ENCODE results near the gene RAB25.
"Not testable (repeated sequence)": the region's sequence is repeated elsewhere in the genome, so short reads cannot be mapped to it uniquely, and the experiment has no call there.

Gene RAB25

DNA sequence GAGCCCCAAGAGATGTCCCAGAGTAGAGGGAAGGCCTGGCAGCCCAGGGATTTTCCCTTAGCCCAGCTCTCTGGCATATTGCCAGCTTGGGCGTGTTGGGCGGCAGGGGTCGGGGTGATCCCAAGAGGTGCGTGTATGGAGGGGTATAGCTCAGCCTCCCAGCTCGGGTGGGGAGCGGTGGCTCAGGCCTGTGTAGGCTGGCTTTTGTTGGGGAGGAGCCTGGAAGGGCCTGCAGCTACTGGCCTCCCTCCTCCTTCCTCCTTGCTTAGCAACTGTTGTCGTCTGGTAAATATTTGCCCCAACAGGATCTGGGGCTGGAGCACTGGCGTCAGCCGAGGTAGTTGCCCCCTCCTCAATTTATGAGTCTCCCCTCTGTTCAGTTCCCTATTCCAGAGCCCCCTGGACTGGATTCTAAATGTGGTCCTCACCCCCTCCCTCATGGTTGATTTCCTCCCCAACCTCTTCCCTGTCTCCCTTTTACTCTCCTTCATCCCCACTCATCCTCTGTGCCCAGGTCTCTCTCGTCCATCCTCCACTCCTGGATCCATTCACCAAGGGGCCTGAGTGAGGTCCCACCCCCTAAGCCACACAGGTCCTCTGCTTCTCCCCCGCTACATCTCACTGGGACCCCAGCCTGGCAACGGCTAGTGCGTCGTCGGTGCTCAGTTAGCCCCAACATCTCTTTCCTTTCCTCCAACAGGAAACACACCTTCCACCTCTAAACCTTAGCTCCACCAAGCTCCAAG is 43.3 kb downstream of the RAB25 start:
- DNase-seq: peak; percentile 75

DNA sequence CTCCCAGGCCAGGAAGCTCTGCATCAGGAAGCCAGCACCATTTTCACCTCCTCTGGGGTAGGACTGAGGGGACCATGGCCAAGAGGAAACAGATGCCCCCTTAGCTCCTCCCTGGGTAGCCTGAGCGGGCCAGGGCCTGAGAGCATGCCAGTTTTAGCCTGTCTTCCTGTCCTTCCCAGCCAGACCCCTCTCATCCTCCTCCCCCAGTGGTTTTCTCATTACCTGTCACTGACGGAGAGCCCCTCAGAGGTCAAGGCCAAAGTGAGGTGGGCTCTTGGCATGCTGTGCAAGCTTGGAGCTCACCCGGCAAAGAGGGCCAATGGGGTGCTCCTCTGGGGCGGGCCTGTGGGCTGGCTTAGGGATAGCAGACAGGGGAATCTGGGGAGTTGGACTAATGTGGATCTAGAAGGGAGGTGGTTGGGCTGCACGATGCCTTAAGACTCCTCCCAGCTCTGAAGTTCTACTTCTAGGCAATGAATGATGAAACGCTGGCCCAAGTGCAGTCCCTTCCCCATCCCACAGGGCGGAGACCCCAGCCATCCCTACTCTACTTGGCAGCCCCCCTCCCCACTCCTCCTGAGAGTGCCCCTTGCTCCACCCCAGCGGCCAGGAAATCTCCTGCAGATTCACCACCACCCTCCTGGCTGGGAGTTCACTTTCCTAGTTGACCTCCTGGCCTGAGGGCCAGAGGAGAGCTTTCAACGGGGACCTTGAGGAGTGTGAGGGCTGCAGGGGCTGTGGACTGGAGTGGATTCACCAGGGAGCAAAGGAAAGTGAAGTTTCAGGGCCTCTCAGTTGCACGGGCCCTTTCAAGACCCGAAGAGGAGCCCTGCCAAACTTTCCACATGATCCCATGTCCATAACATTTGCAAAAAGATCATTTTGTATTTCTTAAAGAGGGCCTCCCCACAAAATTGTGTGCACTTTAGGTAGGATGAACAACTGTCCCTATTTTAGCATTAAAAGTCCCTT is 44.2 kb downstream of the RAB25 start:
- peak; percentile 61 for DNase-seq

DNA sequence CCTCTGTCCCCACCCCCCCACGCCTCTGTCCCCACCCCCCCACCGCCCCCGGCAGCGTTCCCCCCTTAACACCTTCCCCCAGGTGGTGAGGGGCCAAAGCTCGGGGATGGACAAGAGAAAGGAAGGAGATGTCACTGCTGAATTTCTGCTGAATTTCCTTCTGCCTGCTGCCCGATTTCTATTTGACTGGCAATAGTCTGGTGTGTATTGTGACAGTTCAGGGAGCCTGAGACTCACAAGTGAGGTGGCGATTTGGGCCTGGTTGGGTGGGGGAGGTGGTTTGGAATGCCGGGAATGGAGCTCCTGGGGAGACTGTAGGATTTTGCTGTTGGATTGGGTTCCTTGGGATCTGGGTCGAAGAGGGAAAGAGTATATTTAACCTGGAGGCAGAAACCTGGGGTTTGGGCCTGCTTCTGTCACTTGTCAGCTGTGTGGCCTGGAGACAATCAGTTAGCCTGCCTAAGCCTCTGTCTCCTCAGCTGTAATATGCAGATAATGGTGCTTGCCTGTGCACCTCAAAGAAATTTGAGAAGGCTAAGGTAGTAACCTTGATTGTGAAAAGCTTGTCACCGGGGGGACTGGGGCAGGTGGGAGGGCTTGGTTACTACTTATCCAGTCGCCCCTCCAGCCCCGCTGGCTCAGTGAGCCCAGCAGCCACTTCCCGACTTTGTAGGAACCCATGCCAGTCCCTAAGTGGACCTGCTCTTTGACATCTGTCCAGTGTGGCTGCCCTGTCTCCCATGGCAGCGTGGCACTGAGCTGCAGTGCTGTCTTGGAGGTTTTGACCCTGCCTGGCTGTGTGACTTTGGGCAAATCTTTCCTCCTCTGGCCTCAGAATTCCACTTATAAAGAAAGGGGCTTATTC is 45.9 kb downstream of the RAB25 start:
- DNase-seq: peak; percentile 59

DNA sequence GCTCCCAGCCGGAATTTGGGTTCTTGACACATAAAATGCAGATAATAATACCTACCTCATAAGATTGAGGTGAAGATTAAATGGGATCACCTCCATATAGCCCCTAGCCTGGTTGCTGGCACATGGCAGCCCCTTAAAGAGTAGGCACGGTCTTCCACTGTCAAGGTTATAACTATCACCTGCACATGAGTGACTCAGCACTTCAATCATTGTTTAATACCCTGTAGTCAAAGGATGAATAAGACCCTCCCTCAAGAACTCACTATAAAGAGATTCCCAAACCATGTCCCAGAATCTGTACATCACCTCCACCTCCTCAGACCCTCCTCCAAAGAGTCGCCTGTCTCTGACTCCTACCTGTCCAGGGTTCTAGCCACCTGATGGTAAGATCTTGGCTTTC is 47.1 kb downstream of the RAB25 start:
- DNase-seq: no peak

DNA sequence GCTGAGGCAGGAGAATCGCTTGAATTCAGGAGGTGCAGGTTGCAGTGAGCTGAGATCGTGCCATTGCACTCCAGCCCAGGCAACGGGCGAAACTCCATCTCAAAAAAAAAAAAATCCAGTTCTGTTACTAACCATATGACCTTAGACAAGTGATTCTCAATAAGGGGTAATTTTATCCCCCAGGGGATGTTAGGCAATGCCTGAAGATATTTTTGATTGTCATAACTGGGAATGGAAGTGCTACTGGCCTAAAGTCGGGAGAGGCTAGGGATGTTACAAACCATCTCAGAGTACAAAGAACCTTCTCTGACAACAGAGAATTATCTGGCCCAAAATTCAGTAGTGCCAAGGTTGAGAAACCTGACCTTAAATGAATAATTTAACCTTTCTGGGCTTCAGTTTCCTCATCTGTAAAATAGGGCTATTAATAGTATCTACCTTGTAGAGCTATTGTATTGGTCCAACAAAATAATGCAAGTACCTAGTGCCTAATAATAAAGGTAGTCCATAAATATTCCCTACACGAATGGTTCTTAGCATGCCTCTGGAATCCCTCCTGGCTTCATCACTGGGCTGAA is 47.8 kb downstream of the RAB25 start:
- no peak for DNase-seq

DNA sequence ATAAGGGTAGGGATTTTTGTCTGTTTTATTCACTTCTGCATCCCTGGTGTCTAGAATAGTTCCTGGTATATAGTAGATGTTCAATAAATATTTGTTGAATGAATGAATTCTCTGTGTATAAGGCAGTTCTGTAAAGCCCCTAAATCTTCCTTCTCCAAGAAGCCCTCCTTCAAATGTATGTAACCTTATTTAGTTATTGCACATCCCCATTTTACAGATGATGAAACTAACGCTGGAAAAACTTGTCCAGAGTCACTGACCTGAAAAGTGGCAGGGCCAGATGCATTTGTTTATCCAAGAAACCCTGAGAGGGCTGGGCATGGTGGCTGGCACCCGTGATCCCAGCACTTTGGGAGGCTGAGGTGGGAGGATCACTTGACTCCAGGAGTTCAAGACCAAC is 49.3 kb downstream of the RAB25 start:
- DNase-seq: no peak

DNA sequence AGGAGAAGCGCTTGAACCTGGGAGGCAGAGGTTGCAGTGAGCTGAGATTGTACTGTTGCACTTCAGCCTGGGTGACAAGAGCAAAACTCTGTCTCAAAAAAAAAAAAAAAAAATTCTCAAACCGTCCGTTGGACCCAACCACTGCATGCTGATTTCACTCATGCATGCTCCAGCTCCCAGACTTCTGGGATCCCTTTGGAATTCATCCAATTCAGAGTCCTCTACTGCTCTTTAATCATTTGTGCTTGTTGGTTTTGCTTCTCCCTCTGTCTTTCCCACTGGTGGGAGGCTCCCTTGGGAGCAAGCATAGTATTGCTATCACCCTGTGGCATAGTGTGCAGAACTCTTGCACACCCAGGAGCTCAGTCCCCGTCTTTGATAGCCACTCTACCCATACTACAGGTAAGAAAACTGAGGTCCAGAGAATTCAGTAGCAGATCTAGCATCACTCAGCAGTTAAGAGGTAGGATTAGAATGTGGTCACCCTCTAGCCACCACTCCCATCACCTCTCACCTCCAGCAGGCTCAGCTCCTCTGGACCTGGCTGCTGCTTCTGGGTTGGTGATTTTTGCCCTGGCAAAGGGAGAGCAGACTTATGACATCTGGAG is 50.5 kb downstream of the RAB25 start:
- no peak for DNase-seq

DNA sequence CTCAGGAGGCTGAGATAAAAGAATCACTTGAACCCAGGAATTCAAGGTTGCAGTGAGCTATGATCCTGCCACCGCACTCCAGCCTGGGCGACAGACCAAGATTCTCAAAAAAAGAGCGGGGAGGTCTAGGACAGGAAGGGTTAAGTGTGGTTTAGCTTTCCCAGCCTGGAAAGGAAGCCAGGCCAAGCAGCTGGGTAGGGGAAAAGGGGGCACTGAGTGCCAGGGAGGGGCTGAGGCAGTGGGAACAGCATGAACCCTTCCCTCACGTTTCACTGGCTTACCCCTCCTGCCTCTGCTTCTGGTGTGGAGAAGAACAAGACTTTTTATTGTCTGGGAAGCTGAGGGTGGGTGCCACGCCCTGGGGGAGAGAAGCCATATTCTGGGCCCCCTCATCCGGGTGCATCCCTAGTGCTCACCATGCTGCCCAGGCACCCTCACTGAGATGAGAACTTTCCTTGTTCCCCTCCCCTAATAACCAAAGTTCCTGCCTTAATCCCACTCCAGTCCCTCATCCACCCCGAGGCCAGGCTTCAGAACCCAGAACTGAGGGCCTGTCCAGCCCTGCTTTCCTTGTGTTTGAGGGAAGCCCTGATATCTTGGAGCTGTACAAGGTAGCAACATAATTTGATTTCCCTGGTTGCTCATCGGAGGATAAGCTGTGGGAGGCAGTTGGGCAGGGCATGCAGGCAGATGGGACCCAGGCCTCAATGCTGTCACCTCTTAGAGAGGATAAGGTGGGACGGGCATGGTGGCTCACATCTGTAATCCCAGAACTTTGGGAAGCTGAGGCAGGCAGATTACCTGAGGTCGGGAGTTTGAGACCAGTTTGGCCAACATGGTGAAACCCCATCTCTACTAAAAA is 51.5 kb downstream of the RAB25 start:
- no peak for DNase-seq

DNA sequence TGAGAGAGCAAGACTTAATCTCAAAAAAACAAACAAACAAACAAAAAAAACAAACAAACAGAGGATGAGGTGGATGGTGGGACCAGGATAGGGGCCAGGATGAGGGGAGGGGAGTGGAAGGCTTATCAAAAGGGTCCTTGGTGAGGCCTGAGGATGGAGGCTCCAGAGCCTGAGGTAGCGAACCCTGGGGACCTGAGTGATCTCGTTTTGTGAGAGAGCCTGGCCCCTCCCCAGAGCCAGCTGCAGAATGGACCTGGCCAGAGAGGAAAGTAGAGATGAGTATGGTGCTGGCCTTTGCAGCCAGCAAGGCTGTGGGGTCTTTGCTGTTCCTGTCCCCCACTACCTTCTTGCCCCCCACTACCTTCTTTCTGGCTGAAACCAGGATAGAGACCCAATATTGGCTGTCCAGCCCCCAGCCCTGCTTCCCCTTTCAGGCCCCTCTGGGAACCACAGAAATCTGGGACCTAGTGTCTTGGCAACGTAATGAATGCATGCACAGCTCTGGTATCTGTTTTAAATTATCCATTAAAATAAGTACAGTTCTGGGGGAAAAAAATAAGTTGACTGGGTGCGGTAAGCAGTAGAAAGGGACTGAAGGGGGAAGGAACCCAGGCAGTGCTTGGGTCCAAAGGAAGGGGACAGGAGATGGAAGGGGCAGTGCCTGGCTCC is 52.5 kb downstream of the RAB25 start:
- no peak for DNase-seq

DNA sequence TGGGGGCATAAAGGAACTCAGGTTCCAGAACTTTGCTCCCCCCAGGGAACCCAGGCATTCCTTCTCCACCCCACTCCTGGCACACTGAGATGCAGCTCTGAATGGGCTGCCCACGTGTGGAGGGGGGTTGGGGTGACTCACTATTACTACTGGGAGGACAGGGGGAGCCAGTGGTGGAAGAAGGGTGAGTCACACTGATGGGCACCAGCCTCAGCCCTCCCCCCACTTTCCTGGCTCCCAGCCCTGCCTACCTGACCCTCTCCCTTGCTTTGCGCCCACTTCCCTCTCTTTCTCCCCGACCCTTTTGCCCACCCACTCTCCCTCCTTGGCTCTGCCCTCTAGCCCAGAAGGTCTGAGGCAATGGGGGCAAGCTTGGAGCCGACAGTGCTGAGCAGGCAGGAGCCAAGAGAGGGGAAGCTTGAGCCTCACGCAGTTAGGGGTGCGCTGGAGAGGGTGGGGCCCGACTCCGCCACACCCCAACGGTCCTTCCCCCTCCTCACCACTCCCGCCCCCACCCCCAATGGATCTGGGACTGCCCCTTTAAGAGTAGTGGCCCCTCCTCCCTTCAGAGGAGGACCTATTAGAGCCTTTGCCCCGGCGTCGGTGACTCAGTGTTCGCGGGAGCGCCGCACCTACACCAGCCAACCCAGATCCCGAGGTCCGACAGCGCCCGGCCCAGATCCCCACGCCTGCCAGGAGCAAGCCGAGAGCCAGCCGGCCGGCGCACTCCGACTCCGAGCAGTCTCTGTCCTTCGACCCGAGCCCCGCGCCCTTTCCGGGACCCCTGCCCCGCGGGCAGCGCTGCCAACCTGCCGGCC is 53.4 kb downstream of the RAB25 start, which contains the start of gene LMNA:
TSS of gene LMNA (plus strand) at position 611 of the 818 bp plus-strand sequence. CDS start 208 bp downstream, outside the sequence.
- peak; percentile 84 for DNase-seq

DNA sequence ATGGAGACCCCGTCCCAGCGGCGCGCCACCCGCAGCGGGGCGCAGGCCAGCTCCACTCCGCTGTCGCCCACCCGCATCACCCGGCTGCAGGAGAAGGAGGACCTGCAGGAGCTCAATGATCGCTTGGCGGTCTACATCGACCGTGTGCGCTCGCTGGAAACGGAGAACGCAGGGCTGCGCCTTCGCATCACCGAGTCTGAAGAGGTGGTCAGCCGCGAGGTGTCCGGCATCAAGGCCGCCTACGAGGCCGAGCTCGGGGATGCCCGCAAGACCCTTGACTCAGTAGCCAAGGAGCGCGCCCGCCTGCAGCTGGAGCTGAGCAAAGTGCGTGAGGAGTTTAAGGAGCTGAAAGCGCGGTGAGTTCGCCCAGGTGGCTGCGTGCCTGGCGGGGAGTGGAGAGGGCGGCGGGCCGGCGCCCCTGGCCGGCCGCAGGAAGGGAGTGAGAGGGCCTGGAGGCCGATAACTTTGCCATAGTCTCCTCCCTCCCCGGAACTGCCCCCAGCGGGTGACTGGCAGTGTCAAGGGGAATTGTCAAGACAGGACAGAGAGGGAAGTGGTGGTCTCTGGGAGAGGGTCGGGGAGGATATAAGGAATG is 54.1 kb downstream of the RAB25 start:
- DNase-seq: peak; percentile 67

DNA sequence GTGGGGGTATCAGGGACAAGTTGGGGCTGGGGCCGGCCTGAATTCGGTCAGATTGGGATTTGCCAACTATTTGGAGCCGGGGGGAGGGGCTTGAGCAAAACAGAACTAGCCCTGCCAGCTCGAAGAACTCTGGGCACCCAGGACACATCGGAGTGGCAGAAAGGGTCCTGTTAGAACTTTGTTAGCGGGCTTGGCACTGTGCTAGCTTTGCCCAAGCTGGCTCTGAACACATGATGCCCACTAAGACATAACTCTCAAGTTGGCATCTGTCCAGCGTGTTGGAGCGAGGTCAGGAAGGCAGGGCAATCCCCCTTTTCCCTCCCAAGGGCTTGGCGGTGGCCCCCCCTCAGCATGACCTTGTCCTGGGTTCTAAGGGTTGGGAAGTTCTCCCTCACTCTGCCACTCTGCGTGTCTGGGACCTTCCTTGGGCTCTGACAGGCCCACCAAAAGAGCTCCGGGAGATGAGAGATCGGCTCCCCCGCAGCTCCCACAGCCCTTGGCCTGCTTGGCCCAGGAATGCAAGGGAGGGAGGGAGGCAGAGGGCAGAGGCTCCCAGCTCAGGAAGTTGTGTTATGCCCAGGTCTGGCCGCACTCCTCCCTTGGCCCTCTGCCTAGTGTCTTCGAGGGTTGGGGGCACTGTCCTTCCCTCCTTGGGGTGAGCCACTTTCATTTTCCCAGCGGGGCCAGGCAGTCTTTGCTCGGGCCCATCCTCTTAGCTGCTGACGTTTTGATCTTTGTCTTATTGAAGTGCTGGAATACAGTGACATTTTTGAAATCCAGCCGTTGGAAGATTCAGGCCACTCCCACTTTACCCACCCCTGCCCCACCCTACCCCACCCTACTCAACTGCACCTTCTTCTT is 54.8 kb downstream of the RAB25 start:
- peak; percentile 61 for DNase-seq

DNA sequence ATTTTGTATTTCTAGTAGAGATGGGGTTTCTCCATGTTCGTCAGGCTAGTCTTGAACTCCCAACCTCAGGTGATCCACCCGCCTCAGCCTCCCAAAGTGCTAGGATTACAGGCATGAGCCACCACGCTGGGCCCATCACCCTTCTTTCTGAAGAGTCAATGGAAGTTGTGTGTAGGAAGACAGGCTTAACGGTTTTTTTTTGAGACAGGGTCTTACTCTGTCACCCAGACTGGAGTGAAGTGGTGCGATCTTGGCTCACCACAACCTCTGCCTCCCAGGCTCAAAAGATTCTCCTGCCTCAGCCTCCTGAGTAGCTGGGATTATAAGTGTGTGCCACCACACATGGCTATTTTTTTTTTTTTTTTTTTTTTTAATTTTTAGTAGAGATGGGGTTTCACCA is 55.8 kb downstream of the RAB25 start:
- not testable (repeated sequence) for DNase-seq

DNA sequence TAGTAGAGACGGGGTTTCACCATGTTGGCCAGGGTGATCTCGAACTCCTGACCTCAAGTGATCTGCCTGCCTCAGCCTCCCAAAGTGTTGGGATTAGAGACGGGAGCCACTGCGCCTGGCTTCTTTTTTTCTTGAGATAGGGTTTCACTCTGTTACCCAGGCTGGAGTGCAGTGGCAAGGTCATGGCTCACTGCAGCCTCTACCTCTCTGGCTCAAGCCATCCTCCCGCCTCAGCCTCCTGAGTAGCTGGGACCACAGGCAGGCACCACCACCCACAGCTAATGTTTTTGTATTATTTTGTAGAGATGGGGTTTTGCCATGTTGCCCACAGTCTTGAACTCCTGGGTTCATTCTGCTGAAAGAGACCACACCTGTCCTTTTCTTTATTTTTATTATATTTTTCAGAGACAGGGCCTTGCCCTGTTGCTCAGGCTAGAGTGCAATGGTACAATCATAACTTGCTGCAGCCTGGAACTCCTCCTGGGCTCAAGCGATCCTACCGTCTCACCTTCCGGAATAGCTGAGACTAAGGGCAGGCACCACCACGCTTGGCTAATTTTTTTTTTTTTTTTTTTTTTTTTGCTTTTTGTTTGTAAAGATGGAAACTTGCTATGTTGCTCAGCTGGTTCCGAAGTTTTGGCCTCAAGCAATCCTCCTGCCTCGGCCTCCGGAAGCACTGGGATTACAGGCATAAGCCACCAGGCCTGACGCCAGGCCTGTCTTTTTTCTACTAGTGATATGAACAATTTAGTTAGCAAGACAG is 56.6 kb downstream of the RAB25 start:
- no peak for DNase-seq

DNA sequence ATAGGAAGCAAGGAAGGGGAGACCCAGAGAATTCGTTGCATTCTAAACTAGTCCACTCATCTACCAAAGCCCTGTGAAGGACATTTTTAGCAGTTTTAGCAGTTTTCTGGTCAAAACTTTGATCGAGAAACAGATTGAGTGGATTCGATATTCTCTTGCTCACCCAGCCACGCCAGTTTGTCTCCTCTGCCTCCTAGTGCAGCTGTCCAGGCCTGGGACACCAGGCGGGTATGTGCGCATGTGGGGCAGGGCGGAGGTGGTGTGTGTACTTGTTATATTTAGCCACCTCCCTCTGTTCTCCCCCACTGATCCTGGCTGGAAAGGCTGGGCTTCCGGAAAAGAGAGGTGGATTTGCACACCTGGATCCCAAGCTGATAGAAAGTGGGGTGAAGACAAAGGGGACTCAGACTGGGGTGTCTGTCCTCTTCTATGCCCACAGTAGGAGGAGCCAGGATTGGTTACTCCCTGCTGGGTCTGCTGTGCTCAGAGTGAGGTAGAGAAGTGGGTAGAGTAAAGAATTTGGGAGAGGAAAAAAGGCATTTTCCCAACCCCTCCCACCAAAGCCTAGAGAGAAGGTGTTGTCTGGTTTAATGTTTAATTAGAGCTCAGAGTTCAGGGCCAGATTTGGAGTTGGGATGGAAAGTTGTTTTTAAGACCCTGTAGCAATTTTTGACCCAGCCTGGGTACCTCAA is 57.4 kb downstream of the RAB25 start:
- DNase-seq: no peak

DNA sequence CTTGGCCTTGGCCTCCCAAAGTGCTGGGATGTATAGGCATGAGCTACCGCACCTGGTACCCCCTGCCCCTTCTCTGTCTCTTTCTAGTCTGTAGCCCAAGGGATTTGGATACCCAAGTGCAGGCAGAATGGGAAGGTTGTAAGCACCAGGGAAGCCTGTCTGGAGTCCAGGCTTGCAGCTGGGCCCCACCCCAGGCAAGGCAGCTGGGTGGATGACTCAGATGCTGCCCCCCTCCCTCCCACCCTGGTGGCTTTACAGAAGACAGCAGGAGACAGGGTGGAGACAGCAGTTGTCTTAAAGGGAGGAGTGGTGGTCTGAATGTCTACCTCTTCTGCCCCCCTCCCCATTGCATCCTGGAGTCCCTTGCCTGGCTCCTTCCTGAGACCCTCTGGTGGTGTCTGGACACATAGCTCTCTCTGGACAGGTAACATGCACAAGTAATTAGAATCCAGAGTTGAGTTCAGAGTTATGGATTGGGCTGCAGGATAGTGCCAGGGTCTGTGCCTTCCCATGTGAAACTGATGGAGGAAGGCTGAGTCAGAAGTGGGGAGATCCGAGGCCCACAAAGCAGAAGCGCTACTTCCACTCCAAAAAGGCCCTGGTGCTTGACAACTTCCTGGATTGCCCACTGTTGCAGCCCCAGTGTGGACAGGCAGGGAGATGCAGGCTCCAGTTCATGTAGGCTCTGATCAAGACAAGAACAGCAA is 58.7 kb downstream of the RAB25 start:
- peak; percentile 51 for DNase-seq

All from activated CD8-positive, alpha-beta memory T cell treated with anti-CD3 and anti-CD28 coated beads, Interleukin-2, amount 50 U/mL, for 48 hours (primary cell).